Lower leg skin (tissue), 3 donors: ENCODE results near the gene PGAM4.

Source experiments
- POLR2A ChIP-seq, 2 donors: fragments of 450-650 bp; IDR thresholded peaks; one replicate each; pipeline ENCODE4 v1.6.1; 2016 to 2017; ENCODE audit warnings: antibody characterized with exemption in 2 of 2, mild to moderate bottlenecking in 1 of 2, moderate library complexity in 1 of 2
- TF ChIP-seq, protein P1 (sequence below), 3 donors: fragments of 450-650 bp; IDR thresholded peaks; one replicate each; pipeline ENCODE4 v1.5.1; 2016; ENCODE audit warnings: antibody characterized with exemption in 3 of 3, mild to moderate bottlenecking in 3 of 3, moderate library complexity in 2 of 3

DNA sequence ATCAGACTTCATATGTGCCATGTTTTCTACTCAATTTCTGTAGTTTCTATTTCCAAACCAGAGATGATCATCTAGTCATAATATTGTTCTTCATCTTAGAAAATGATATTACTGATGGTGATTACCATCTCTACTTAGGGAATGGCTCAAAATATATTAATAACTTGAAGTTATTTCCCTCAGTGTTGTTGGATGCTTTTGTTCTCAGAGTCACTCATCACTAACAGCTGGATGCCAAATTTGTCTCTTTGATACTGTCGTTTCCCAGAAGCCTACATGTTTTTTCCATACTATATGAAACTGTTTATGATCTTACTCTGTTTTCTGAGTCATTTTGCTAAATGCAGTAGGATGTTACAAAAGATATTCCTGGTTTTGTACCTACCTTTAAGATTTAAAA, 8.9 kb downstream of the PGAM4 start:
- TF ChIP-seq, protein P1, sequence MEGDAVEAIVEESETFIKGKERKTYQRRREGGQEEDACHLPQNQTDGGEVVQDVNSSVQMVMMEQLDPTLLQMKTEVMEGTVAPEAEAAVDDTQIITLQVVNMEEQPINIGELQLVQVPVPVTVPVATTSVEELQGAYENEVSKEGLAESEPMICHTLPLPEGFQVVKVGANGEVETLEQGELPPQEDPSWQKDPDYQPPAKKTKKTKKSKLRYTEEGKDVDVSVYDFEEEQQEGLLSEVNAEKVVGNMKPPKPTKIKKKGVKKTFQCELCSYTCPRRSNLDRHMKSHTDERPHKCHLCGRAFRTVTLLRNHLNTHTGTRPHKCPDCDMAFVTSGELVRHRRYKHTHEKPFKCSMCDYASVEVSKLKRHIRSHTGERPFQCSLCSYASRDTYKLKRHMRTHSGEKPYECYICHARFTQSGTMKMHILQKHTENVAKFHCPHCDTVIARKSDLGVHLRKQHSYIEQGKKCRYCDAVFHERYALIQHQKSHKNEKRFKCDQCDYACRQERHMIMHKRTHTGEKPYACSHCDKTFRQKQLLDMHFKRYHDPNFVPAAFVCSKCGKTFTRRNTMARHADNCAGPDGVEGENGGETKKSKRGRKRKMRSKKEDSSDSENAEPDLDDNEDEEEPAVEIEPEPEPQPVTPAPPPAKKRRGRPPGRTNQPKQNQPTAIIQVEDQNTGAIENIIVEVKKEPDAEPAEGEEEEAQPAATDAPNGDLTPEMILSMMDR (IDR thresholded peaks at IDR 0.05) = no peak
- TF ChIP-seq POLR2A (IDR thresholded peaks at IDR 0.05) = no peak
